Suprapubic skin (tissue), 3 donors: ENCODE results near the gene CCSER1.

ENCODE experiments used
- CTCF ChIP-seq, 2 donors: fragments of 200-600 bp in 1 of 2; fragments of 450-650 bp in 1 of 2; sonication (generic) in 1 of 2; IDR thresholded peaks; one replicate each; pipeline ENCODE4 v1.5.1; 2016 to 2019; ENCODE audit warnings: antibody characterized with exemption in 2 of 2, mild to moderate bottlenecking in 1 of 2, moderate library complexity in 1 of 2
- POLR2A ChIP-seq, 2 donors: fragments of 450-650 bp; IDR thresholded peaks; one replicate each; pipeline ENCODE4 v1.6.1; 2017; ENCODE audit warnings: antibody characterized with exemption in 2 of 2, mild to moderate bottlenecking in 2 of 2, moderate library complexity in 2 of 2

GRCh38 chr4:90799895-90800294 is 672.7 kb downstream of the CCSER1 start:
- TF ChIP-seq CTCF (IDR thresholded peaks at IDR 0.05): no peak
- no peak for TF ChIP-seq POLR2A (IDR thresholded peaks at IDR 0.05)
